IPS-18a (cell line): ENCODE results near the gene CD2.
"Not testable (repeated sequence)": the region's sequence is repeated elsewhere in the genome, so short reads cannot be mapped to it uniquely, and the experiment has no call there.

Source experiments
- H3K27ac ChIP-seq: one replicate; pipeline ENCODE4 v1.5.1; 2013; ENCODE audit warnings: low read length
- H3K27me3 ChIP-seq: one replicate; pipeline ENCODE4 v1.6.1; 2013; ENCODE audit warnings: mild to moderate bottlenecking, low read length; ENCODE audit not compliant: control insufficient read depth, insufficient read depth
- H3K36me3 ChIP-seq: one replicate; pipeline ENCODE4 v1.6.1; 2013; ENCODE audit warnings: low read depth, low read length; ENCODE audit not compliant: control insufficient read depth
- H3K4me1 ChIP-seq: one replicate; pipeline ENCODE4 v1.6.1; 2013; ENCODE audit warnings: low read depth, low read length; ENCODE audit not compliant: control insufficient read depth
- H3K4me3 ChIP-seq: one replicate; pipeline ENCODE4 v1.5.1; 2013; ENCODE audit warnings: low read length
- H3K9ac ChIP-seq: one replicate; pipeline ENCODE4 v1.6.1; 2013; ENCODE audit warnings: mild to moderate bottlenecking, low read length, moderate library complexity
- H3K9me3 ChIP-seq: one replicate; pipeline ENCODE4 v1.6.1; 2013; ENCODE audit warnings: low read depth, low read length; ENCODE audit not compliant: control insufficient read depth

CD2 gene

DNA sequence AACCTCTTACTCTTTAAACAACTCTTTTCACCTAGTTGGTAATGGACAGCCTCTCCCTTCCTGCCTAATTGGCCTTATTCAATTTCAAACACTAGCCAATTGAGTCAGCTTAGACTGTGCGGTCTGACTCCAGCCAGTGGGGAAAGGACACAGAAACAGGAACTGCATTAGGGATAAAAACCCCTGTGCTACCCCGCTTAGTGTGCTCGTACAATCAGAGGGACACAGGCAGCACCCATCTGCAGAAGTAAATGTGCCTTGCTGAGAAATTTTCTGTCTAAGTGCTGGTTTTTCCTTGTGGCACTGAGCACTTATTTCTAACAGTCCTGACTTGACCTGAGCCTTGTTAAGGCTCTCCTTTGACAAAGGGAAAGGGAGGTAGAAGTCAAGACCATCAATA is 6.0 kb upstream of the CD2 start:
- H3K4me1 ChIP-seq, result no peaks in the 10 kb centered on the region
- H3K9me3 ChIP-seq, result peaks cover 9% of the 10 kb centered on the region
- no peak overlapping the region for H3K4me3 ChIP-seq
- no peaks in the 10 kb centered on the region for H3K27me3 ChIP-seq
- H3K9ac ChIP-seq, result no peak overlapping the region
- H3K27ac ChIP-seq, result no peak overlapping the region
- no peaks in the 10 kb centered on the region for H3K36me3 ChIP-seq

DNA sequence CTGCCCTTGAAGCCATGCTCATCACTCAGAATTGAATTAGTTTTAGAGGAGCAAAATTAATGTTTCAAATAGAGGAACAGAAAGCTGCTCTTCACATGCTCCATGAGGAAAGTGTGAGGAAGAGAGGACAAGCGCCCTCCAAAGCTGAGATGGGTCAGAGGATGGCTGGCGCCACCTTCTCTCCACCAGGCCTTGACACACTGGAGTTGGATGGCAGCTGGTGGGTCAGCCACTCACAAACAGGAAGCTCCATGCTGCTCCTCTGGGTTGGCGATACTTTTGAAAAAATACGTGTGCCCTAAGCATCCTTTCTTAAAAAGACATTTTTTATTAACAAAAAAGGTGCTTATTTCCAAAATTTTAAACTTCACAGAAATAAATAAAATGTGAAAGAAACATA is 3.1 kb upstream of the CD2 start:
- no peaks in the 10 kb centered on the region for H3K36me3 ChIP-seq
- no peaks in the 10 kb centered on the region for H3K9me3 ChIP-seq
- H3K27me3 ChIP-seq, result no peaks in the 10 kb centered on the region
- no peak overlapping the region for H3K4me3 ChIP-seq
- H3K27ac ChIP-seq, result no peak overlapping the region
- H3K9ac ChIP-seq, result no peak overlapping the region
- no peaks in the 10 kb centered on the region for H3K4me1 ChIP-seq

DNA sequence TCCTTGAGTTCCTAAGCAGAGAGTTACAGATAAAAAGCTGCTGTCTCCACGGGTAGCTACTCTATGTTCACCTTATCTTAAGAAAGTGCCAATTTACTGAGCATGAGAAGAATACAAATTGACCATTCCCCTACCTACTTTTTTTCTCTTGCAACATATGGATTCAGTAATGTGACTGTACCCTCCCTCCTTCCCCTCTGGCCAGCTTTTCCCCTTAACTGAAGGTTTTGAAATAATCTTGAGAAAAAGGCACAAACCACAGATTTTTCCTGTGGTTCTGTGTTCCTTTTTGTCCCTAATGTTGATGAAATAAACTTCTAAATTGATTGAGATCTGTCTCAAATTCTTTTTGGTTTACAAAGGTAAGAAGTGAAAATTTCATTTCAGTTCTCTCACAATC is 2.6 kb upstream of the CD2 start:
- Histone ChIP-seq H3K4me3 (no peak overlapping the region), H3K9me3 (no peaks in the 10 kb centered on the region), H3K27ac (no peak overlapping the region), H3K27me3 (no peaks in the 10 kb centered on the region), H3K9ac (no peak overlapping the region), H3K4me1 (no peaks in the 10 kb centered on the region), H3K36me3 (no peaks in the 10 kb centered on the region)

DNA sequence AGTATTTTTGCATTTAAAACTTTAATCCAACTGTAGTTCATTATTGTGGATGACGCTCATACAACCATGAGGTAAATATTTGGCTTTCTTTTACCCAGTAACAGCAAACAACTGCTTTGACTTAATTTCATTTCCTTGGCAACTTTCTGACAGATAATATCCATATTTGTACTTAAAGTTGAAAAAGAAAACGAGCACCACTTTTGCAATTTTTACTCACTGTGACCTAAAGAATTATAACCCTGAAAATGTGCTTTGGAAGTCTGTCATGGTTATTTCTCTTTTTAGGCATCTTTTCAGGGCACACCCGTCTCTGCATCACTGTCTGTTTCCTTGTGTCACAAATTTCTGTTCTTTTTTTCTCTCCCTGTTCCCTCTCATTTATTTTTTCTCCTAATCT is 918 bp upstream of the CD2 start:
- no peak overlapping the region for H3K27ac ChIP-seq
- no peaks in the 10 kb centered on the region for H3K36me3 ChIP-seq
- no peak overlapping the region for H3K4me3 ChIP-seq
- H3K4me1 ChIP-seq, result no peaks in the 10 kb centered on the region
- H3K9me3 ChIP-seq, result no peaks in the 10 kb centered on the region
- H3K9ac ChIP-seq, result no peak overlapping the region
- no peaks in the 10 kb centered on the region for H3K27me3 ChIP-seq

DNA sequence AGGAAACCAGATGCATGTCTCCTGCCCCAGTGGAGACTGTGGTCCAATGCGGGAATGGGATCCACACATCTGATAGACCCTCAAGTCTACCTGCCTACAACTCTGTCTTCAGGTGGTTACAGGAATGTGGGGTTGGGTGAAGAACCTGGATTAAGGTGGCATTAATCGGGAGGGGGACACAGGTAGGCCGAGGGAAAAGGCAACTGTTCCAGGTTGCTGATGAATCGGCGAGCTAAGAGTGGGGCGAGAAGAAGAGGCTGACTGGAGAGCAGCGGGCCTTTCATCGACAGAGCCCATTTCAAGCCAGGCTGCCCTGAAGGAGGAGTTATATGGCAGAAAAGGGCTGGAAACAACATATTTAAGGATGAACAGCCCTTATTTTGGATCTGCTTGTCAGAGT is 836 bp downstream of the CD2 start:
- Histone ChIP-seq H3K27me3 (no peaks in the 10 kb centered on the region), H3K4me3 (no peak overlapping the region)

DNA sequence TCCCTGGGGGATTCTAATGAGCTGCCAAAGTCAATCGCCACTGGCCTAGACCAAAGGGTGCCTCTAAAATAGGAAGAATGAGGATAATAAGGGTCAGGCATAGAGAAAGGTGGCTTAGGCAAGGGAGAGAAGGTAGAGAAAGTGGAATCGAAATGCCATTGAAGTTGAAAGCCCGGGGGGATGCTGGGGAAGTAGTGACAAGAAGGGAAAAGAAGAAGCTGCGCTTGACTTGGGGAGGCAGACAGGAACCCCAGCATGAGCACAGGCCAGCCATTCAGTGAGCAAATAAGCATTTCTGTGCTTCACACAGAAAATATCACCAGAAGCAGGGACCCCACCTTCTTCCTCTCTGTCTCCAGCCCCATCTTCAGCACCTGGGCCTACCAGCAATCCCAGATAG is 1.5 kb downstream of the CD2 start:
- H3K4me1 ChIP-seq, result no peaks in the 10 kb centered on the region
- no peaks in the 10 kb centered on the region for H3K27me3 ChIP-seq
- no peak overlapping the region for H3K9ac ChIP-seq
- H3K4me3 ChIP-seq, result no peak overlapping the region
- no peaks in the 10 kb centered on the region for H3K36me3 ChIP-seq
- no peaks in the 10 kb centered on the region for H3K9me3 ChIP-seq
- H3K27ac ChIP-seq, result no peak overlapping the region

More for the DNA sequence above, 836 bp downstream of the CD2 start:
- Histone ChIP-seq H3K36me3 (no peaks in the 10 kb centered on the region), H3K9me3 (no peaks in the 10 kb centered on the region), H3K27ac (no peak overlapping the region), H3K9ac (no peak overlapping the region), H3K4me1 (no peaks in the 10 kb centered on the region)

DNA sequence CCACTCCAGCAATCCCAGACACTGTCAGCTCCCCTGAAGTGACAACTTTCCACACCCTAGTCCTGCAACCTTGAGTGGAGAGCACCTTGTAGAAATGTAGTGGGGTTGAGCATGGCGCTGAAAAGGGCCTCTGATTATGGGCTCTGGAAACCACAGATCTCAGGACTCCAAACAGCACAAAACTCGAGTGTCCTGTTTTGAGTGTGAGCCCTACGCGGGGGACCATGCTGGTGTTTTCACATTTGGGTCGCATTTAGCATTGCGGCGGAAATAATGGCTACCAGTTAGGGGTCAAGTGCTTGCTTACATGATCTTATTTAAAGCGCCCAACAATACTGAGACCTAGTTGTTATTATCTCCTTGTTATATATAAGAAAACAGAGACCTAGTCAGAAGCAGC is 1.9 kb downstream of the CD2 start:
- not testable (repeated sequence) for H3K36me3 ChIP-seq, H3K9me3 ChIP-seq, H3K4me3 ChIP-seq, H3K9ac ChIP-seq, H3K27ac ChIP-seq, H3K4me1 ChIP-seq, H3K27me3 ChIP-seq

DNA sequence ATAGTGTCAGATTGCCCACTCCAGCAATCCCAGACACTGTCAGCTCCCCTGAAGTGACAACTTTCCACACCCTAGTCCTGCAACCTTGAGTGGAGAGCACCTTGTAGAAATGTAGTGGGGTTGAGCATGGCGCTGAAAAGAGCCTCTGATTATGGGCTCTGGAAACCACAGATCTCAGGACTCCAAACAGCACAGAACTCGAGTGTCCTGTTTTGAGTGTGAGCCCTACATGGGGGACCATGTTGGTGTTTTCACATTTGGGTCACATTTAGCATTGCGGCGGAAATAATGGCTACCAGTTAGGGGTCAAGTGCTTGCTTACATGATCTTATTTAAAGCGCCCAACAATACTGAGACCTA is 4.2 kb downstream of the CD2 start:
- not testable (repeated sequence) for H3K36me3 ChIP-seq, H3K9me3 ChIP-seq, H3K9ac ChIP-seq, H3K4me3 ChIP-seq, H3K27me3 ChIP-seq, H3K4me1 ChIP-seq, H3K27ac ChIP-seq

DNA sequence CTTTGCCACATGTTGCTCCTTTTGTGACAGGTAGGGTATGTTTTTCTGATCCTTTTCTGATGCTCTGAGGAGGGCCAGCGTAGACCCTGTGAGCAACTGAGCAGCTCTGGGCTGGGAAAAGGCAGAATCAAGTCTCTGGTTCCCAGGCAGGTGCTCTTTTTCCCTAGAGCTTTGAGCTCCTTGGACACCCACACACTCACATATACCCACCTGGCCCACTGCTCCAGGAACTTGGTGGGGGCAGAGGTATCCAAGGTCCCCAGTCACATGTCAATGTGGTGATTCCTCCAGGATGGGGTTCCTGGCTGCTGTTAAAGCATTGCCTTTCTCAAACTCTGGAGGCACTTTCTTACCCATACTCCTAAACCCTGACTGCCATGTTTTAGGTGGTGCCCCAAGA is 5.4 kb downstream of the CD2 start:
- Histone ChIP-seq H3K27me3 (no peaks in the 10 kb centered on the region), H3K27ac (no peak overlapping the region), H3K4me1 (no peaks in the 10 kb centered on the region), H3K36me3 (no peaks in the 10 kb centered on the region), H3K4me3 (no peak overlapping the region), H3K9me3 (no peaks in the 10 kb centered on the region), H3K9ac (no peak overlapping the region)

DNA sequence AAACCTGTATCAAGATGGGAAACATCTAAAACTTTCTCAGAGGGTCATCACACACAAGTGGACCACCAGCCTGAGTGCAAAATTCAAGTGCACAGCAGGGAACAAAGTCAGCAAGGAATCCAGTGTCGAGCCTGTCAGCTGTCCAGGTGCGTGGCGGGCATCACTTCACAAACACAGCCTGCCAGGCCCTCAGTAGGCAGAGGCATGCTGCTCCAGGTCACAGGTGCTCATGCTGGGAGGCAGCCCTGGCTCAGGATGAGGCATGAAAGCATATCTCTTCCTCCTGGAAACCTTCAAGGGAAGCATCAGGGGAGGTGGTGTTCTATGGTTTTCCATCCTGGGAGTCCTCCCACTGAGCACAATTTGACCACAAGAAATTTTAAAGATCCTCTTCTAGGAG is 6.3 kb downstream of the CD2 start:
- Histone ChIP-seq H3K27me3 (no peaks in the 10 kb centered on the region), H3K9ac (no peak overlapping the region), H3K9me3 (no peaks in the 10 kb centered on the region), H3K4me3 (no peak overlapping the region), H3K36me3 (no peaks in the 10 kb centered on the region), H3K4me1 (no peaks in the 10 kb centered on the region), H3K27ac (no peak overlapping the region)

DNA sequence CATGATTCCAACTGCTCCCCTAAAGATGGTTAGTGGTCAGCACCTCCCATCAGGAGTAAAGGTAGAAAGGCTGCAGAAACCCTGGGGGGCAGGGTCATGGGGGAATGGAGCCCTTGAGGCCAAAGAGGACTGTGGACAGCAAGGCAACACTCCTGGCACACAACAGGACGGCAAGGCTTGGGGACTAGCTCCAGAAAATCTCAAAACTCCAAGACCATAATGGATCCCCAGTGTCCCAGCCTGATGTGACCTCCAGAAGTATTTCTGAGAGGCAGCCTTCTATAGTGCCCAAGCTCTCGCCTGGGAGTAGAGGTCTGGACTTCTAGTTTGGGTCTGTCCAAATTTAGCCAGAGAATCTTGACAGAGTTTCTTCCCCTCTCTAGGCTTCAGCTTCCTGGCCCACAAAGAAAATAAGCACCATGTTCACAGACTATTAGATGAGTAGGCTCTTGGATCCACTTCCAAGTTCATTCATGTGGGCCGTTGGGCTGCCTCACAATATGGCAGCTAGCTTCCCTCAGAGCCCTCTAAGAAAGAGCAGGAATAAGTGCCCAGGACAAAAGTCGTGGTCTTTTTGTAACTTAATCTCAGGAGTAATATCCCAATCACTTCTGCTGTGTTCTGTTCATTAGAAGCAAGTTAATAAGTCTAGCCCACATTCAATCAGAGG is 6.9 kb downstream of the CD2 start:
- Histone ChIP-seq H3K9me3 (no peaks in the 10 kb centered on the region), H3K4me3 (no peak overlapping the region), H3K27ac (no peak overlapping the region), H3K36me3 (no peaks in the 10 kb centered on the region), H3K4me1 (no peaks in the 10 kb centered on the region), H3K9ac (no peak overlapping the region), H3K27me3 (no peaks in the 10 kb centered on the region)

DNA sequence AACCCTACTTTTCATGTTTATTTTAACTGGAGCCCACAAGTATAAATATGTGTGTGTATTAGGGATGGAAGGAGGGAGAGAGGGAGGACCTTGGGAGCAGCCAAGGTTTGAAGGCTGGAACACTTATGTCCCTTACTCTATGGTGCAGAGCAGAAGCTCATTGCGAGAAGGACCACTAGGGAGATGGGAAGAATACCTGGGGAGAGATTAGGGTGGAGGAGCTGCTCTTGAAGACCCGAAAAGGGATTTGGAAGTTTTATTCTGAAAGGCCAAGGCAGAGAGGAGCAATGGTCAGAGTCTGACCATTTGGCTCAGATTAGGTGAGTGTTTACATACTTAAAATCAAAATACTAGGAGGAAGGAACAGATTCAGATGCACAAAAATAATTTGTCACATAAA is 8.1 kb downstream of the CD2 start:
- no peak overlapping the region for H3K27ac ChIP-seq
- no peak overlapping the region for H3K4me3 ChIP-seq
- no peaks in the 10 kb centered on the region for H3K36me3 ChIP-seq
- no peaks in the 10 kb centered on the region for H3K9me3 ChIP-seq
- no peaks in the 10 kb centered on the region for H3K27me3 ChIP-seq
- H3K9ac ChIP-seq, result no peak overlapping the region
- H3K4me1 ChIP-seq, result no peaks in the 10 kb centered on the region
